Measurements from ENCODE around the gene SBF1.

SBF1 gene

DNA sequence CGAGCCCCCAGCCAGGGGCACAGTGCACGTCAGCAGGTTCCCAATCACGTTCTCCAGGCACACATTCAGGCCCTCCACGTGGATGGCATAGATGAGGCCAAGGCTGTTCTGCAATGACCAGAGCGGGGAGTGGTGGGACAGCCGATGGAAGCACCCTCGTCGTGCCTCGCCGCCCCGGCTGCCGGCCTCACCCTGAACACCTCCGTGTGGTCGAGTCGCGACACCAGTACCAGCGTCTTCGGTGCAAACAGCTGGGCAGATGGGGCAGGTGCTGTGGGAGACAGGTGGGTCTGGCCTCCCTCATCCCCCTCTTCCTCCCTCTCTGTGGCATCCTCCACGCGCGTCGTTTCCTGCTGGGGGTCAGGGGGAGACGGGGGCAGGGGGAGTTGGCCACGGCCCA lies 7.5 kb downstream of the SBF1 start:
- no peak for DNase-seq

- DNase-seq = no peak
Observed at GRCh38 chr22:50465066-50465930, 9.5 kb downstream of the SBF1 start.

GRCh38 chr22:50464451-50464850 lies 10.4 kb downstream of the SBF1 start:
- no peak for DNase-seq

DNA sequence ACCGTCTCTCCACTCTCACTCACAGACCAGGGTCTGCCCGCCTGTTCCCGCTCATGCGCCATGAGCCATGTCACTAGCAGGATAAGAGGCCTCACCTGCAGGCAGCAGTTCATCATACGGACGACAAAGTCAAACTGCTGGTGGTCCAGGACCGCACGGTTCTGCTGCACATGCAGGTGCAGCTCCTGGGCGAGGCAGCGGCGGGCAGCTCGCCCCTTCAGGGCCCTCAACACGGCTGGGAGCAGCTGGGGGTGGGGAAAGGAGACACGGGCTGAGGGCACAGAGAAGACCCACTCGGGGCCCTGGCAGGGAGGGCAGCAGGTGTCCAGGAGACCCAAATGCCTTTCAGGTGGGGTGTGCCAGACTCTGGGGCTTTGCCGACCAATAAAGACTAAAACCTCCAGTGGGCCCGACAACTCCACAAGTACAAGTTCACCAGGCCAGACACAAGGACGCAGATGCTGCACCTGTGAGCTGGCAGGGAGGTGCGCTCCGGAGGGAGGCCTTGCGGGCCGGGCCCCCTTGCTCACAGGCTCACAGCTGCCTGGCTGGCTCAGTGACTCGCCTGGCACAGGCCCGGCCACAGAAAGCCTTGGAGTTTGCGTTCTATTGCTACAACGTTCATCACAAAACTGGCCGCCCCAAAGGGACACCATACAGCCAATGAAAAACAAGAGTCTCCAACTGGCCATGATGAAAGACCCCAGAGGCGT lies 11.5 kb downstream of the SBF1 start:
- DNase-seq = no peak

GRCh38 chr22:50461979-50462540 lies 12.8 kb downstream of the SBF1 start:
- DNase-seq = no peak

DNA sequence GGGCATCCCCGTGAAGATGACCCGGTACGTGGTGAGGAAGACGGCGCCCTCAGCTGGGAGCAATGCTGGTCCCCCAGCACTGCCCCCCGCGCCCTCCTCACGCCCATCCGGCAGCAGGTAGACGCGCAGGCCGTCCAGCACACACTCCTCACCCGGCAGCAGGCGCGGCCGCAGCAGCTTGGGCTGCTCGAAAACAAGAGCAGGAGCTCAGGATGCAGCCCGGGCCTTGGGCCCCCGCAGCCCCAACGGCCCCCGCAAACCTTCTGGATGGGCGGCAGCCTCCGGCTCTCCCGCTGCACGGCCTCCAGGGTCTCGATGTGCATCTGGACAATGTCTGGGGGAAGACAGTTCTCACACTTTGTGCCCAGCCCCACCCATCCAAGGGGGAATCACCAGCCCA lies 13.3 kb downstream of the SBF1 start:
- no peak for DNase-seq

- no peak for DNase-seq
Observed at GRCh38 chr22:50460938-50461337, 13.9 kb downstream of the SBF1 start.

- DNase-seq = no peak
Observed at GRCh38 chr22:50459496-50460140, 15.2 kb downstream of the SBF1 start.

- no peak for DNase-seq
Observed at GRCh38 chr22:50459016-50459415, 15.8 kb downstream of the SBF1 start.

GRCh38 chr22:50456466-50457234 lies 18.2 kb downstream of the SBF1 start:
- no peak for DNase-seq

DNA sequence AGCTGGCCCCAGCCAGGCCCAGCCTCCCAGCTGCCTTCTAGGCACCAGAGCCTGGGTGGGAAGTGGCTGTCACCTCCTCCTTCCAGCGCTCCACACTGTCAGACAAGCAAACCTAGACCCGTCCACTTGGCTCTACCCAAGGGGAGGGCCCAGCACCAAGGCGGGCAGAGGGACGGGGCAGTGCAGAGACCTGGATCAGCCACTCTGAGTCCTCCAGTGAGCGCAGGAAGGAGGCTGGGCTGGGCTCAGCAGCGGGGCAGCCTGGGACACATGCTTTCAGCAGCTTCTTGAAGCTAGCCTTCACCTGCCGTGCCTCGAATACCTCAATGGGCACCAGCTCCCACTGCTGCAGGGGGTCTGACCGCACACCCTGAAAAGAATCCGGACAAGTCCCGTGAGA lies 18.8 kb downstream of the SBF1 start:
- DNase-seq = no peak

DNA sequence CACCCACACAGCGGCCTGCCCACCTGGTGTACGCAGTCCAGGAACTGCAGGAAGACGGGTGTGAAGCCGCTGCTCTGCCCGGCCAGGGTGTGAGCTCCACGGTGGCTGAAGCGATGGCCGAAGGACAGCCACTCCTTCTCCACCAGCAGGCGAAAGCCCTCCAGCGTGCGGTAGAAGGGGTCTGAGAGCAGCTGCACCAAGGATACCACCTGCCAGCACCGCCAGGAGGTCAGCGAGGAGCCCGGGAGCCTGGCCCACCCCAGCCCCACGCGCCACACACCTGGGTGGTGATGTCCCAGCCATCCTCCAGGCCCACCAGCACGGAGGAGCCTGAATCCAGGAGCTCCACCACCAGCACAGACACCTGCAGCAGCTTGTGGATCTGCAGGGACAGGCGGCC lies 19.6 kb downstream of the SBF1 start:
- DNase-seq = no peak

- no peak for DNase-seq
Observed at GRCh38 chr22:50454556-50455075, 20.2 kb downstream of the SBF1 start.

DNA sequence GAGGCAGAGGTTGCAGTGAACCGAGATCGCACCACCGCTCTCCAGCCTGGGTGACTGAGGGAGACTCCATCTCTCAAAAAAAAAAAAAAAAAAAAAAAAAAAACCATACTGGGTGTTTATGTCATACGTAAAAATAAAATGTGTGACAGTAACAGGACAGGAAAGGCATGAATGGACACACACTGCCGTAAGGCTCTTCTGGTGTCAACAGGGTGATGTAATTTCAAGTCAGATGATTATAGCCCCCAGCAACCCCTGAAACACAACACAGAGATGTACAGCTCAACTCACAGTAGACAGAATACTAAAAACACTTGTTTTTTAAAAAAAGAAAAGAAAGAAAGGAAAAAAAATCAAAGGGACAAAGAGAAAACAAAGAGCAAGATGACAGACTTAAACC lies 22.2 kb downstream of the SBF1 start:
- DNase-seq = no peak

GRCh38 chr22:50447576-50448551 lies 27.0 kb downstream of the SBF1 start:
- DNase-seq = no peak

DNA sequence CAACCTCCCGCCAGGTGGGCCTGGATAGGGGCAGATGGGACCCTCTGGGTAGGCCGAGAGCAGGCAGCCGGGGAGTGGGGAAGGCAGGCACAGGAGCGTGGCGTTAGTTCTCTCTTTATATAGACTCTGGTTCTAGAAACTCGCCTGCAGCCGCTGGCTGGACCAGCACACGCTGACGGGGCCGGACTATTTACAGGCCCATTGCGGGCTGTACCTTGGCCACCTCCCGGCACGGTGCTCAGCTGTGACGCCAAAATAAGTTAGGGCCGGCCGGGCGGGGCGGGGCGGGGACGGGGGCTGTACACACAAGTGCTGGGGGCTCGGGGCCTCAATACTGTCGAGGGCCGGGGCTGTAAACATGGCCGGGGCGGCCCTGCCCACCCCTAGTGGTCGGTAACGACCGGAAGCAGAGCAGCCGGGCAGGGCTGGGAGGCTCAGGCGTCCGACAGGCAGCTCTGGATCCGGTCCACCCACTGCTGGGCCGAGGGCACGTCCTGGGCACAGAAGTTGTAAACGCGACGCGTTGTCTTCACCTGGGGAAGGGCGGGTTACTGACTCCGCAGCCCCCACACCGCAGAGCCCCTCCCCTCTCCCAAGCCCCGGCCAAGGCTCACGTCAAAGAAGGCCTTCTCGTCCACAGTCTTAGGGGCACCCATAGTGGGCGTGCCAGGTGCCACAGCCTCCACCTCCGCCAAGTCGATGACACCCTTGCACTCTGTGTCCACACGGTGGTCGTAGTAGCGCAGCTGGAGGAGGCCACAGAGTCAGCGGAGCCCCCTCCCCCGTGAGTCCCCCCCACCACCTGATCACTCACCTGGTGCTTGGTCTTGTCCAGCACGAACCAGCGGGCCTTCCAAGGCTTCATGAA lies 27.9 kb downstream of the SBF1 start:
- DNase-seq = no peak

GRCh38 chr22:50445880-50446707 lies 28.7 kb downstream of the SBF1 start:
- no peak for DNase-seq

GRCh38 chr22:50445071-50445879 lies 29.6 kb downstream of the SBF1 start:
- no peak for DNase-seq
